ENCODE measurements around the gene SDF2.

DNA sequence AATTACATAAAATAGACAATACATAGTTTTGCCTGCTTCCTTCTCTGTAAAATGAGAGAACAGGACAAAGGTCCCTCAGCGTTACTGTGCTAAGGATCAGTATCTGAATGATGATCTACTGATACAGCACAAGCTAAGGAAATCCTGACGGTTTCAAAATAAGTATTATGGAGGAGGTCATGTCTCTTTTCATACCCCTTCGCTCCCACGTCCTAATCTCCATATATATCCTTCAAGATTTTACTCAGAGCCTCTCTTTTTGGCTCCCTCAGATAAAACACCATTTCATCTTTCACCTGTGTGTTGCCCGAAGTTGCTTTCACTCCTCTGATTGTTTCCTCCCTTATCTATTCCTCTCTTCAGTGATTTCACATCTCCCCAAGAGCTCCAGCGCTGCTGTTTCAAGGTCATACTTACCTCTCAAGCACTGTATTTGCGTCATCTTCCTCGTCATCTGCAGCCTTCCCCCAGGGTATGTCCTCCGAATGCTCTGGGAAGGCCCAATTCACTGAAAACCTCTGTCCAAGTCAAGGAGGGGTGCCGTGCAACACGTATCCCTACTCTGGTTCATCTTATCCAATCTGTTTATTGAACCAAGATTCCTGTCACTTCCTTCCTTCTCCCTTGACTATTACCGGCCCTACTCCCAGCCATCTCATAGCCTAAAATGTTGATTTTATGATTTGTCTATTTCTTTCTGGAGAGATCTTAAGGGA is 15.5 kb downstream of the SDF2 start:
- TF ChIP-seq, protein P1, sequence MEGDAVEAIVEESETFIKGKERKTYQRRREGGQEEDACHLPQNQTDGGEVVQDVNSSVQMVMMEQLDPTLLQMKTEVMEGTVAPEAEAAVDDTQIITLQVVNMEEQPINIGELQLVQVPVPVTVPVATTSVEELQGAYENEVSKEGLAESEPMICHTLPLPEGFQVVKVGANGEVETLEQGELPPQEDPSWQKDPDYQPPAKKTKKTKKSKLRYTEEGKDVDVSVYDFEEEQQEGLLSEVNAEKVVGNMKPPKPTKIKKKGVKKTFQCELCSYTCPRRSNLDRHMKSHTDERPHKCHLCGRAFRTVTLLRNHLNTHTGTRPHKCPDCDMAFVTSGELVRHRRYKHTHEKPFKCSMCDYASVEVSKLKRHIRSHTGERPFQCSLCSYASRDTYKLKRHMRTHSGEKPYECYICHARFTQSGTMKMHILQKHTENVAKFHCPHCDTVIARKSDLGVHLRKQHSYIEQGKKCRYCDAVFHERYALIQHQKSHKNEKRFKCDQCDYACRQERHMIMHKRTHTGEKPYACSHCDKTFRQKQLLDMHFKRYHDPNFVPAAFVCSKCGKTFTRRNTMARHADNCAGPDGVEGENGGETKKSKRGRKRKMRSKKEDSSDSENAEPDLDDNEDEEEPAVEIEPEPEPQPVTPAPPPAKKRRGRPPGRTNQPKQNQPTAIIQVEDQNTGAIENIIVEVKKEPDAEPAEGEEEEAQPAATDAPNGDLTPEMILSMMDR (conservative IDR thresholded peaks at IDR 0.05; ENCODE audit: low read depth, low read length): no peak
- TF ChIP-seq RCOR1 (IDR thresholded peaks at IDR 0.05; ENCODE audit: insufficient replicate concordance, low read length): no peak
